GM12872 (cell line): ENCODE measurements around the gene PPP1R15B.

Experiments used
- CTCF ChIP-seq: IDR thresholded peaks from 3 replicates; pipeline ENCODE4 v1.5.1; 2011; ENCODE audit warnings: low read depth, mild to moderate bottlenecking, low read length, moderate library complexity; ENCODE audit not compliant: insufficient read depth

Gene PPP1R15B

GRCh38 chr1:204384636-204385352 is 26.8 kb downstream of the PPP1R15B start:
- TF ChIP-seq CTCF = no peak

- TF ChIP-seq CTCF = no peak
Measured at GRCh38 chr1:204383163-204383904, 28.3 kb downstream of the PPP1R15B start.

GRCh38 chr1:204382714-204383083 is 28.9 kb downstream of the PPP1R15B start:
- TF ChIP-seq CTCF = no peak

GRCh38 chr1:204380293-204380831 is 31.3 kb downstream of the PPP1R15B start:
- TF ChIP-seq CTCF = no peak

GRCh38 chr1:204377800-204378668 is 33.6 kb downstream of the PPP1R15B start:
- TF ChIP-seq CTCF = no peak

- TF ChIP-seq CTCF = no peak
Measured at GRCh38 chr1:204376919-204377799, 34.5 kb downstream of the PPP1R15B start.
